Panc1 (cell line): ENCODE measurements around the gene P2RX4. TPM values are rescaled to one million over a fixed set of nuclear protein-coding genes. Genes with fewer than 3 reads are reported as not detected.

Experiments used
- ATAC-seq: fragments of 200-7000 bp; cut with Tn5 transposase; 2 replicates; pipeline ENCODE4 v1.9.1; 2020; ENCODE audit warnings: mild to moderate bottlenecking, moderate library complexity
- BruUV-seq: library from RNA; stranded (reverse); fragments of 400-500 nt; replicated peaks from 2 replicates; lab custom pipeline; 2021; lab: Mats Ljungman, UMichigan
- CTCF ChIA-PET: fragments of 300-600 bp; sonication (Branson Sonifier 250); formaldehyde crosslinking; loops from one replicate; lab custom pipeline; 2022; ENCODE audit warnings: antibody characterized with exemption; lab: Charles Lee
- POLR2A ChIA-PET: fragments of 300-600 bp; sonication (Branson Sonifier 250); formaldehyde crosslinking; loops from one replicate; lab custom pipeline; 2022; ENCODE audit warnings: antibody characterized with exemption; lab: Charles Lee
- DNase-seq: peaks from one replicate; pipeline ENCODE4 v3.0.0-alpha.2; 2010; ENCODE audit warnings: low read depth, low spot score
- H3K27ac ChIP-seq: 2 replicates; pipeline ENCODE4 v1.5.1; 2011; ENCODE audit warnings: mild to moderate bottlenecking, low read length, inconsistent platforms
- H3K27me3 ChIP-seq: fragments of 200-500 bp; sonication (Bioruptor generic); 2 replicates; pipeline ENCODE4 v1.6.0; 2014; ENCODE audit warnings: low read length, inconsistent platforms; ENCODE audit not compliant: control insufficient read depth, insufficient read depth
- H3K36me3 ChIP-seq: fragments of 200-500 bp; sonication (Bioruptor generic); 2 replicates; pipeline ENCODE4 v1.5.1; 2014; ENCODE audit warnings: inconsistent platforms, mild to moderate bottlenecking, low read length, moderate library complexity; ENCODE audit not compliant: control insufficient read depth, insufficient read depth
- H3K4me1 ChIP-seq: 2 replicates; pipeline ENCODE4 v1.5.1; 2011; ENCODE audit warnings: inconsistent platforms, mild to moderate bottlenecking, low read length, moderate library complexity; ENCODE audit not compliant: control insufficient read depth, insufficient read depth
- H3K4me3 ChIP-seq, 2 experiments: 2 replicates each; pipeline ENCODE4 v1.5.1; 2011 to 2012; ENCODE audit warnings: low read depth in 2 of 2, low read length in 2 of 2, mild to moderate bottlenecking in 2 of 2, inconsistent platforms in 1 of 2, moderate library complexity in 1 of 2
- H3K9me3 ChIP-seq: fragments of 200-500 bp; sonication (Bioruptor generic); 2 replicates; pipeline ENCODE4 v1.5.1; 2014; ENCODE audit warnings: low read depth, mild to moderate bottlenecking, inconsistent platforms, low read length, moderate library complexity; ENCODE audit not compliant: control insufficient read depth, insufficient read depth
- POLR2AphosphoS5 ChIP-seq: IDR thresholded peaks from 2 replicates; pipeline ENCODE4 v1.6.1; 2012; ENCODE audit warnings: mild to moderate bottlenecking, low read depth, low read length, moderate library complexity
- SIN3A ChIP-seq: IDR thresholded peaks from 2 replicates; pipeline ENCODE4 v1.6.1; 2012; ENCODE audit warnings: low read depth, mild to moderate bottlenecking, low read length, moderate library complexity, borderline replicate concordance; ENCODE audit not compliant: insufficient read depth
- TCF7L2 ChIP-seq: IDR thresholded peaks from 2 replicates; pipeline ENCODE4 v1.6.1; 2011; ENCODE audit warnings: mild to moderate bottlenecking, low read depth, low read length, inconsistent platforms
- in situ Hi-C: cut with HindIII; loops from 2 replicates; pipeline ENCODE4 v1.10.0; 2016; ENCODE audit warnings: low sequenced_read_pairs, low pct_unique_long_range_greater_than_20kb
- intact Hi-C: fragments of 100-400 bp; cut with micrococcal nuclease; formaldehyde crosslinking; loops from one replicate; pipeline ENCODE4 v1.10.0; 2022; ENCODE audit not compliant: unreplicated experiment
- total RNA-seq: library from RNA; stranded (reverse); gene quantifications from one replicate; pipeline ENCODE4 v1.2.1, GENCODE V29; 2021; ENCODE audit not compliant: unreplicated experiment
- TF ChIP-seq, protein P1 (sequence below), 2 experiments: IDR thresholded peaks; 2 replicates each; pipeline ENCODE4 v1.6.1; 2011 to 2012; ENCODE audit warnings: low read depth in 2 of 2, control low read depth in 1 of 2, low read length in 1 of 2, mild to moderate bottlenecking in 1 of 2, moderate library complexity in 1 of 2; ENCODE audit not compliant: insufficient read depth in 1 of 2
- TF ChIP-seq, protein P2 (sequence below): fragments of 450-650 bp; IDR thresholded peaks from 2 replicates; pipeline ENCODE4 v1.5.1; 2017; ENCODE audit warnings: mild to moderate bottlenecking

P2RX4 gene
- total RNA-seq, 1 experiment from 2014 or later: 12.4 TPM

DNA sequence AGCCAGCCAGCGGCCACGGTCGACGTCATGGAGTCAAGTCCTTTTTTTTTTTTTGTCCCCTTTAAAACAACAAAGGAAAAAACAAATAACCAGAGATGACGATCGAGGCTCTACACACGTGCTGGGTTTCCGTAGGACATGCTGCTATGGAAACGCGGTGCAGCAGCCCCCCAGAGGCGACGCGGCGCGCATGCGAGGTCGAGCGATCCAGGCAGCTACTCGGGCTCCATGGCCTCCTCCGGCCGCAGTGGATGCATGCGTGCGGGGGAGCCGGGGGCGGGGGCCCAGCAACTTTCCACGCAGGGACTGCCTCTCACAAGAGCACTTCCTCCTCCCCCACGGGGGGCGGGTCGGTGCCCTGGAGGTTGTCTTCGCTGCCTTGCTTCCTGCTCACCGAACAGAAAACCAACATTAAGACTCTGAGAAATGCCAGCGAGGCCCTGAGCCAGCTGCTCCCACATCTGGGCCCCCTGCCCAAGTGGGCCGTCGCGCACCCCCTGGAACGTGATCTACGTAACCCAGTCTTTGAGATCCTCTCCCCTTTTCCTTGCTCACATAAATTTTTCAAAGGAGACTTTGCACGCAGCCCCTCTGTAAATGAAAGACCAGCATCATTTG, 30.7 kb downstream of the P2RX4 start:
- no peak overlapping the region for H3K27ac ChIP-seq
- ChIA-PET POLR2A (no interaction called here), CTCF (interaction anchor here (0.7 kb wide), 1 partner anchor 103 kb away, joined by 3 read pairs; no protein-coding TSS in a partner anchor)
- H3K36me3 ChIP-seq: no peaks in the 10 kb centered on the region
- TF ChIP-seq POLR2AphosphoS5: no peak
- TF ChIP-seq, protein P1, sequence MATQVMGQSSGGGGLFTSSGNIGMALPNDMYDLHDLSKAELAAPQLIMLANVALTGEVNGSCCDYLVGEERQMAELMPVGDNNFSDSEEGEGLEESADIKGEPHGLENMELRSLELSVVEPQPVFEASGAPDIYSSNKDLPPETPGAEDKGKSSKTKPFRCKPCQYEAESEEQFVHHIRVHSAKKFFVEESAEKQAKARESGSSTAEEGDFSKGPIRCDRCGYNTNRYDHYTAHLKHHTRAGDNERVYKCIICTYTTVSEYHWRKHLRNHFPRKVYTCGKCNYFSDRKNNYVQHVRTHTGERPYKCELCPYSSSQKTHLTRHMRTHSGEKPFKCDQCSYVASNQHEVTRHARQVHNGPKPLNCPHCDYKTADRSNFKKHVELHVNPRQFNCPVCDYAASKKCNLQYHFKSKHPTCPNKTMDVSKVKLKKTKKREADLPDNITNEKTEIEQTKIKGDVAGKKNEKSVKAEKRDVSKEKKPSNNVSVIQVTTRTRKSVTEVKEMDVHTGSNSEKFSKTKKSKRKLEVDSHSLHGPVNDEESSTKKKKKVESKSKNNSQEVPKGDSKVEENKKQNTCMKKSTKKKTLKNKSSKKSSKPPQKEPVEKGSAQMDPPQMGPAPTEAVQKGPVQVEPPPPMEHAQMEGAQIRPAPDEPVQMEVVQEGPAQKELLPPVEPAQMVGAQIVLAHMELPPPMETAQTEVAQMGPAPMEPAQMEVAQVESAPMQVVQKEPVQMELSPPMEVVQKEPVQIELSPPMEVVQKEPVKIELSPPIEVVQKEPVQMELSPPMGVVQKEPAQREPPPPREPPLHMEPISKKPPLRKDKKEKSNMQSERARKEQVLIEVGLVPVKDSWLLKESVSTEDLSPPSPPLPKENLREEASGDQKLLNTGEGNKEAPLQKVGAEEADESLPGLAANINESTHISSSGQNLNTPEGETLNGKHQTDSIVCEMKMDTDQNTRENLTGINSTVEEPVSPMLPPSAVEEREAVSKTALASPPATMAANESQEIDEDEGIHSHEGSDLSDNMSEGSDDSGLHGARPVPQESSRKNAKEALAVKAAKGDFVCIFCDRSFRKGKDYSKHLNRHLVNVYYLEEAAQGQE (IDR thresholded peaks at IDR 0.05; ENCODE audit: insufficient read depth in 1 of 2, low read depth in 2 of 2, low read length in 1 of 2): no peak
- TF ChIP-seq SIN3A: no peak
- TF ChIP-seq TCF7L2: no peak
- TF ChIP-seq, protein P2, sequence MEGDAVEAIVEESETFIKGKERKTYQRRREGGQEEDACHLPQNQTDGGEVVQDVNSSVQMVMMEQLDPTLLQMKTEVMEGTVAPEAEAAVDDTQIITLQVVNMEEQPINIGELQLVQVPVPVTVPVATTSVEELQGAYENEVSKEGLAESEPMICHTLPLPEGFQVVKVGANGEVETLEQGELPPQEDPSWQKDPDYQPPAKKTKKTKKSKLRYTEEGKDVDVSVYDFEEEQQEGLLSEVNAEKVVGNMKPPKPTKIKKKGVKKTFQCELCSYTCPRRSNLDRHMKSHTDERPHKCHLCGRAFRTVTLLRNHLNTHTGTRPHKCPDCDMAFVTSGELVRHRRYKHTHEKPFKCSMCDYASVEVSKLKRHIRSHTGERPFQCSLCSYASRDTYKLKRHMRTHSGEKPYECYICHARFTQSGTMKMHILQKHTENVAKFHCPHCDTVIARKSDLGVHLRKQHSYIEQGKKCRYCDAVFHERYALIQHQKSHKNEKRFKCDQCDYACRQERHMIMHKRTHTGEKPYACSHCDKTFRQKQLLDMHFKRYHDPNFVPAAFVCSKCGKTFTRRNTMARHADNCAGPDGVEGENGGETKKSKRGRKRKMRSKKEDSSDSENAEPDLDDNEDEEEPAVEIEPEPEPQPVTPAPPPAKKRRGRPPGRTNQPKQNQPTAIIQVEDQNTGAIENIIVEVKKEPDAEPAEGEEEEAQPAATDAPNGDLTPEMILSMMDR: no peak
- in situ Hi-C loops (no loop called here), intact Hi-C loops (no loop called here)
- no peaks in the 10 kb centered on the region for H3K27me3 ChIP-seq
- no peaks in the 10 kb centered on the region for H3K9me3 ChIP-seq
- BruUV-seq: no TSS peak
- no peak for DNase-seq
- no peak for ATAC-seq
- no peaks in the 10 kb centered on the region for H3K4me1 ChIP-seq
- H3K4me3 ChIP-seq: no peak overlapping the region

DNA sequence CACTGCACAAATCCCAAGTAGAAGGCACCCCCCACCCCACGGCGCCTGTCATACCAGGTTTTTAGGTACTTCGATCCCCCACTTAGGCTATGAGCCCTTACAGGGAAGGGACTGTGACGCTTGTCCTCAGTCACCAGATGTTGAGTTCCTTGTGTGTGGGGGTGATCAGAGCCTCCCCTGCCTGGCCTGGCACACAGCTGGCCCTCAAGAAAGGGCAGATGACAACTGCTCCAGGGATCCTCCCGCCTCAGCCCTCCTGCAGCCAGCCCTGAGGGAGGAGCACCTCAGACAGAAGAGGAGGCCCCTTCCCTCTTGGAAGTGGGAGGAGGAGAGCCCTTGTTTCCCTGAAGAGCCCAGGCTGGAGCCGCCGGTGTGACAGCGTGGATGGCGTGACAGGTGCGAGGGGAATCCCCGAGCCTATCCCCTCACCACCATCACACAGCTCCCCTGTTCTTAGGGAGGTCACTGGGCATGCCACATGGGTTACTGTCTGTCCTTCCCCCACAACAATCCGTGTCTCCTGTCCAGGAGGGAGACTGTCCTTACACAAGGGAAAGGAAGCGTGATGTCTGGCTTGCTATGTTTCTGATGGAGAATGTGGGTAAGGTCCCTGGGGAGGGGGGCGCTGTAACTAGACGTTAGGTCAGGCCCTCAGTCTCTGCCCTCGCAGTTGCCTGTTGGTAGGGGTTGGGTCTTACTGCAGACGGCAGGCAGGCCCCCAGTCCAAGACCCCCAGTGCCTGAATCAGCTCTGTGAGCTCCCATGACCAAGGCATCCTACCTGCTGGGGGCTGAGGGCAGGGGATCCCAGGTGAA, 31.4 kb downstream of the P2RX4 start:
- no peak overlapping the region for H3K27ac ChIP-seq
- in situ Hi-C loops (no loop called here), intact Hi-C loops (no loop called here)
- no peak for DNase-seq
- ChIA-PET POLR2A (no interaction called here), CTCF (interaction anchor here (0.7 kb wide), 1 partner anchor 102 kb away, joined by 3 read pairs; no protein-coding TSS in a partner anchor)
- H3K9me3 ChIP-seq: no peaks in the 10 kb centered on the region
- H3K36me3 ChIP-seq: no peaks in the 10 kb centered on the region
- TF ChIP-seq, protein P2: no peak
- TF ChIP-seq SIN3A (no peak), POLR2AphosphoS5 (no peak), TCF7L2 (no peak)
- TF ChIP-seq, protein P1 (IDR thresholded peaks at IDR 0.05; ENCODE audit: insufficient read depth in 1 of 2, low read depth in 2 of 2, low read length in 1 of 2): no peak
- H3K4me1 ChIP-seq: no peaks in the 10 kb centered on the region
- no peaks in the 10 kb centered on the region for H3K27me3 ChIP-seq
- no peak overlapping the region for H3K4me3 ChIP-seq
- peak; percentile 28; the same call in 1 of the 2 replicates for ATAC-seq
- no TSS peak for BruUV-seq
